H9 (cell line): ENCODE measurements around the gene PLCD3. TPM values are rescaled to one million over a fixed set of nuclear protein-coding genes. Genes with fewer than 3 reads are reported as not detected.

Experiments used
- DNase-seq: peaks from one replicate; pipeline ENCODE4 v3.0.0-alpha.2; 2017
- H2AFZ ChIP-seq: one replicate; pipeline ENCODE4 v1.6.1; 2013; ENCODE audit warnings: mild to moderate bottlenecking, low read length, control low read depth, moderate library complexity
- H2AK5ac ChIP-seq: 2 replicates; pipeline ENCODE4 v1.6.1; 2013; ENCODE audit warnings: low read length, control low read depth, mixed read lengths; ENCODE audit not compliant: insufficient read length
- H2BK120ac ChIP-seq: one replicate; pipeline ENCODE4 v1.6.1; 2013; ENCODE audit warnings: low read depth, mild to moderate bottlenecking, low read length, control low read depth, inconsistent platforms; ENCODE audit not compliant: poor library complexity, severe bottlenecking
- H2BK12ac ChIP-seq: 2 replicates; pipeline ENCODE4 v1.6.1; 2013; ENCODE audit warnings: low read length, control low read depth, mixed read lengths, low read depth; ENCODE audit not compliant: insufficient read length
- H2BK15ac ChIP-seq: 2 replicates; pipeline ENCODE4 v1.6.1; 2013; ENCODE audit warnings: low read depth, low read length, control low read depth
- H2BK20ac ChIP-seq: one replicate; pipeline ENCODE4 v1.6.1; 2013; ENCODE audit warnings: low read depth, mild to moderate bottlenecking, low read length, control low read depth, inconsistent platforms; ENCODE audit not compliant: poor library complexity, severe bottlenecking
- H2BK5ac ChIP-seq: 2 replicates; pipeline ENCODE4 v1.6.1; 2013; ENCODE audit warnings: low read length, control low read depth, mixed read lengths; ENCODE audit not compliant: insufficient read length
- H3K14ac ChIP-seq: 2 replicates; pipeline ENCODE4 v1.6.1; 2013; ENCODE audit warnings: low read length, control low read depth; ENCODE audit not compliant: insufficient read depth
- H3K18ac ChIP-seq: 2 replicates; pipeline ENCODE4 v1.6.1; 2013; ENCODE audit warnings: low read depth, mild to moderate bottlenecking, mixed read lengths, low read length, control low read depth; ENCODE audit not compliant: insufficient read length
- H3K23ac ChIP-seq: 2 replicates; pipeline ENCODE4 v1.6.1; 2013; ENCODE audit warnings: low read length, control low read depth, mixed read lengths, low read depth; ENCODE audit not compliant: insufficient read length
- H3K23me2 ChIP-seq: 2 replicates; pipeline ENCODE4 v1.6.1; 2013; ENCODE audit warnings: low read depth, mild to moderate bottlenecking, mixed read lengths, low read length, control low read depth; ENCODE audit not compliant: insufficient read length, poor library complexity, severe bottlenecking
- H3K27ac ChIP-seq: 2 replicates; pipeline ENCODE4 v1.5.1; 2013; ENCODE audit warnings: low read length, control low read depth, mixed read lengths, low read depth; ENCODE audit not compliant: insufficient read length
- H3K27me3 ChIP-seq: 2 replicates; pipeline ENCODE4 v1.6.1; 2013; ENCODE audit warnings: low read length, control low read depth, inconsistent platforms; ENCODE audit not compliant: insufficient read depth
- H3K4ac ChIP-seq: 2 replicates; pipeline ENCODE4 v1.6.1; 2013; ENCODE audit warnings: low read depth, mild to moderate bottlenecking, control low read depth, inconsistent platforms, low read length, moderate library complexity
- H3K4me1 ChIP-seq: 2 replicates; pipeline ENCODE4 v1.6.1; 2013; ENCODE audit warnings: low read length, control low read depth, inconsistent platforms; ENCODE audit not compliant: insufficient read depth
- H3K4me2 ChIP-seq: 2 replicates; pipeline ENCODE4 v1.6.1; 2013; ENCODE audit warnings: low read length, control low read depth, mixed read lengths; ENCODE audit not compliant: insufficient read length, insufficient read depth
- H3K56ac ChIP-seq: 2 replicates; pipeline ENCODE4 v1.6.1; 2013; ENCODE audit warnings: low read depth, mild to moderate bottlenecking, mixed read lengths, low read length, control low read depth; ENCODE audit not compliant: insufficient read length
- H3K79me1 ChIP-seq: 2 replicates; pipeline ENCODE4 v1.6.1; 2013; ENCODE audit warnings: low read depth, mild to moderate bottlenecking, moderate library complexity, low read length, control low read depth, inconsistent platforms; ENCODE audit not compliant: insufficient read depth, poor library complexity, severe bottlenecking
- H3K79me2 ChIP-seq: 2 replicates; pipeline ENCODE4 v1.6.1; 2013; ENCODE audit warnings: low read length, control low read depth, inconsistent platforms; ENCODE audit not compliant: insufficient read depth
- H3K9ac ChIP-seq: 2 replicates; pipeline ENCODE4 v1.6.1; 2013; ENCODE audit warnings: low read length, control low read depth, mixed read lengths; ENCODE audit not compliant: insufficient read length; ENCODE audit errors: extremely low read depth
- H3K9me3 ChIP-seq: one replicate; pipeline ENCODE4 v1.6.1; 2013; ENCODE audit warnings: low read depth, low read length, inconsistent platforms; ENCODE audit not compliant: control insufficient read depth
- H3T11ph ChIP-seq: one replicate; pipeline ENCODE4 v1.6.1; 2013; ENCODE audit warnings: mild to moderate bottlenecking, low read length, control low read depth, inconsistent platforms
- H4K20me1 ChIP-seq: one replicate; pipeline ENCODE4 v1.6.1; 2013; ENCODE audit not compliant: control insufficient read depth, insufficient read length, insufficient read depth
- H4K5ac ChIP-seq: 2 replicates; pipeline ENCODE4 v1.6.1; 2013; ENCODE audit warnings: low read depth, mild to moderate bottlenecking, mixed read lengths, low read length, control low read depth; ENCODE audit not compliant: insufficient read length
- H4K8ac ChIP-seq: replicated peaks from 2 replicates; pipeline ENCODE4 v1.6.1; 2013; ENCODE audit warnings: low read length, control low read depth, mixed read lengths, low read depth; ENCODE audit not compliant: insufficient read length
- H4K91ac ChIP-seq: 2 replicates; pipeline ENCODE4 v1.6.1; 2013; ENCODE audit warnings: low read depth, mild to moderate bottlenecking, moderate library complexity, mixed read lengths, low read length, control low read depth; ENCODE audit not compliant: insufficient read length
- H3K27ac Mint-ChIP-seq, 3 experiments: 2 replicates in 2 of 3; 3 replicates in 1 of 3; pipeline ENCODE4 v1.8.0; 2020 to 2021; ENCODE audit warnings: mixed read lengths in 3 of 3, mild to moderate bottlenecking in 1 of 3, moderate library complexity in 1 of 3
- H3K27me3 Mint-ChIP-seq: 2 replicates; pipeline ENCODE4 v1.8.0; 2021; ENCODE audit warnings: low read depth, mild to moderate bottlenecking, moderate library complexity, mixed read lengths
- H3K36me3 Mint-ChIP-seq, 3 experiments: 2 replicates in 2 of 3; 3 replicates in 1 of 3; pipeline ENCODE4 v1.8.0; 2020 to 2021; ENCODE audit warnings: low read depth in 3 of 3, mixed read lengths in 3 of 3; ENCODE audit not compliant: insufficient read depth in 1 of 3
- H3K4me1 Mint-ChIP-seq, 2 experiments: 2 replicates each; pipeline ENCODE4 v1.8.0; 2020; ENCODE audit warnings: mixed read lengths in 2 of 2
- H3K4me3 Mint-ChIP-seq, 2 experiments: 2 replicates in 1 of 2; 3 replicates in 1 of 2; pipeline ENCODE4 v1.8.0; 2020 to 2021; ENCODE audit warnings: mild to moderate bottlenecking in 2 of 2, mixed read lengths in 2 of 2, moderate library complexity in 1 of 2
- H3K9me3 Mint-ChIP-seq, 2 experiments: 2 replicates in 1 of 2; 3 replicates in 1 of 2; pipeline ENCODE4 v1.8.0; 2020; ENCODE audit warnings: mild to moderate bottlenecking in 2 of 2, mixed read lengths in 2 of 2, moderate library complexity in 1 of 2
- WGBS: extraction: QIAGEN DNeasy Blood & Tissue Kit; methylation state at CpG from one replicate; pipeline ENCODE4 v1.1.7; 2013; ENCODE audit warnings: missing lambda C conversion rate, low lambda C conversion rate, mixed read lengths; ENCODE audit not compliant: insufficient read length; ENCODE audit errors: extremely low coverage; 5-methylcytosine and 5-hydroxymethylcytosine counted together
- total RNA-seq: library from RNA; stranded (reverse); gene quantifications from 2 replicates; pipeline ENCODE4 v1.2.1, GENCODE V29; 2021
- TF ChIP-seq, protein P1 (sequence below): fragments of 200-600 bp; sonication (generic); conservative IDR thresholded peaks from 3 replicates; pipeline ENCODE4 v1.8.0; 2021; ENCODE audit warnings: antibody characterized with exemption, mild to moderate bottlenecking

Gene PLCD3
- total RNA-seq, 1 experiment from 2014 or later = 41.6 TPM

DNA sequence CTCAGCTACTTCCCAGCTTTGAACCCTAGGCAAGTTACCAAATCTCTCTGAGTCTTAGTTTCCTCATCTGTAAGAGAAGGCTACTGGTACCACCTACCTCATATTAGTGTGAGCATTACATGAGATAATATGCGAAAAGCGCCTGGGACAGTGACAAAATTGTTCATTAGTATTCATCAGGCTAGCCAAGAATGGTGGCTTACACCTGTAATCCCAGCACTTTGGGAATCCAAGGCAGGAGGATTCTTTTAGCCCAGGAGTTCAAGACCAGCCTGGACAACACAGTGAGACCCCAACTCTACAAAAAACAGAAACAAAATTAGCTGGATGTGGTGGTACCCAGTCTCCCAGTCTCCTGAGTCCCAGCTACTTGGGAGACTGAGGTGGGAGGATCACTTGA, 3.3 kb downstream of the PLCD3 start:
- no peaks in the 10 kb centered on the region for H3K79me2 ChIP-seq
- no peak overlapping the region for H3K14ac ChIP-seq
- no peaks in the 10 kb centered on the region; the same call in 1 of the 2 replicates for H3K4me1 ChIP-seq
- H3K23ac ChIP-seq = no peak overlapping the region
- H3K23me2 ChIP-seq = peaks cover 7% of the 10 kb centered on the region
- Mint-ChIP-seq H3K27ac (no peak overlapping the region), H3K4me3 (no peak overlapping the region), H3K9me3 (peaks cover 0 to 3% of the 10 kb centered on the region in 2 experiments; a peak in 1 of 5 replicates), H3K36me3 (no peaks in the 10 kb centered on the region; a peak in 1 of 7 replicates), H3K4me1 (peaks cover 32 to 37% of the 10 kb centered on the region in 2 experiments), H3K27me3 (no peaks in the 10 kb centered on the region; the same call in 1 of the 2 replicates)
- no peaks in the 10 kb centered on the region for H3K79me1 ChIP-seq
- no peak overlapping the region for H3K56ac ChIP-seq
- no CpG with 5 or more reads among the region's 2 CpGs for WGBS
- no peak overlapping the region for H2BK12ac ChIP-seq
- H3K18ac ChIP-seq = no peak overlapping the region
- no peak for DNase-seq
- no peak overlapping the region for H3K4ac ChIP-seq
- H2BK15ac ChIP-seq = no peak overlapping the region
- no peak overlapping the region for H3K4me2 ChIP-seq
- no peak overlapping the region for H2BK120ac ChIP-seq
- no peak overlapping the region for H4K91ac ChIP-seq
- no peak overlapping the region for H2BK5ac ChIP-seq
- H2AFZ ChIP-seq = no peak overlapping the region
- TF ChIP-seq, protein P1, sequence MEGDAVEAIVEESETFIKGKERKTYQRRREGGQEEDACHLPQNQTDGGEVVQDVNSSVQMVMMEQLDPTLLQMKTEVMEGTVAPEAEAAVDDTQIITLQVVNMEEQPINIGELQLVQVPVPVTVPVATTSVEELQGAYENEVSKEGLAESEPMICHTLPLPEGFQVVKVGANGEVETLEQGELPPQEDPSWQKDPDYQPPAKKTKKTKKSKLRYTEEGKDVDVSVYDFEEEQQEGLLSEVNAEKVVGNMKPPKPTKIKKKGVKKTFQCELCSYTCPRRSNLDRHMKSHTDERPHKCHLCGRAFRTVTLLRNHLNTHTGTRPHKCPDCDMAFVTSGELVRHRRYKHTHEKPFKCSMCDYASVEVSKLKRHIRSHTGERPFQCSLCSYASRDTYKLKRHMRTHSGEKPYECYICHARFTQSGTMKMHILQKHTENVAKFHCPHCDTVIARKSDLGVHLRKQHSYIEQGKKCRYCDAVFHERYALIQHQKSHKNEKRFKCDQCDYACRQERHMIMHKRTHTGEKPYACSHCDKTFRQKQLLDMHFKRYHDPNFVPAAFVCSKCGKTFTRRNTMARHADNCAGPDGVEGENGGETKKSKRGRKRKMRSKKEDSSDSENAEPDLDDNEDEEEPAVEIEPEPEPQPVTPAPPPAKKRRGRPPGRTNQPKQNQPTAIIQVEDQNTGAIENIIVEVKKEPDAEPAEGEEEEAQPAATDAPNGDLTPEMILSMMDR = no peak
- no peaks in the 10 kb centered on the region for H4K20me1 ChIP-seq
- H3K9ac ChIP-seq = no peak overlapping the region
- H3K9me3 ChIP-seq = no peaks in the 10 kb centered on the region
- H2AK5ac ChIP-seq = no peak overlapping the region
- no peak overlapping the region for H3T11ph ChIP-seq
- H4K8ac ChIP-seq = no peak overlapping the region
- no peak overlapping the region for H3K27ac ChIP-seq
- H3K27me3 ChIP-seq = no peaks in the 10 kb centered on the region
- H2BK20ac ChIP-seq = no peak overlapping the region
- no peak overlapping the region for H4K5ac ChIP-seq
